DMS 273 treated with DMSO at 0.1 percent for 48 hours (cell line): ENCODE measurements around the gene PABPC1L2B.
"Not testable (repeated sequence)": the region's sequence is repeated elsewhere in the genome, so short reads cannot be mapped to it uniquely, and the experiment has no call there.

Source experiments
- DNase-seq: peaks from one replicate; lab custom pipeline; 2025; lab: John Stamatoyannopoulos, UW

PABPC1L2B gene

GRCh38 chrX:73002733-73003132 is at the start of gene PABPC1L2B:
TSS of gene PABPC1L2B (plus strand) at chrX:73002939. CDS start at chrX:73003643, 704 bp downstream.
- DNase-seq, result not testable (repeated sequence)

GRCh38 chrX:72959971-72960370 is 42.8 kb upstream of the PABPC1L2B start:
- not testable (repeated sequence) for DNase-seq

- DNase-seq, result not testable (repeated sequence)
Observed at GRCh38 chrX:72971859-72972258, 30.9 kb upstream of the PABPC1L2B start.

DNA sequence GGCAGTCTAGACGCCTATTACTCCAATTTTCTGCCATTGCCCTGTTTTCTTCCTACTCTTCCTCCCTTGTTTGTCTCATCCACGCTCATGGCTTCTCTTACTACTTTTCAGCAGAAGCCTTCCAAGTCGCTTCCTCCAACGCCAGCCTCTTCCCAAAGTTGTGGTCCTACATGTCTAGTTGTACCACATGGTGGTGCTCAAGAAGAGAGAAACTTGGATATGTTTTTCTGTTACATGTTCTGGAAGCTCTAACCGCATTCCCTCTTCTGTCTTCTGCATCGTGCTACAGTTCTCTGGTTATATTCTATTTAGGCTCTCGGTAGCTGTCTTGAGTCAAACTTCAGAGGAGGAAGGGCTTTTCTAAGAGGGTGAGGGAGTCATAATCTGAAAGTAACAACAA is 27.9 kb upstream of the PABPC1L2B start:
- not testable (repeated sequence) for DNase-seq

- not testable (repeated sequence) for DNase-seq
Observed at GRCh38 chrX:72980894-72981469, 21.8 kb upstream of the PABPC1L2B start.

- not testable (repeated sequence) for DNase-seq
Observed at GRCh38 chrX:73004032-73004431, 1.3 kb downstream of the PABPC1L2B start.

- no peak for DNase-seq
Observed at GRCh38 chrX:73021361-73022092, 18.8 kb downstream of the PABPC1L2B start.

- DNase-seq, result not testable (repeated sequence)
Observed at GRCh38 chrX:73022093-73022445, 19.3 kb downstream of the PABPC1L2B start.

- no peak for DNase-seq
Observed at GRCh38 chrX:73028876-73029275, 26.1 kb downstream of the PABPC1L2B start.
